GM06990 (cell line): Measurements from ENCODE around the gene GRAMD2A.

ENCODE experiments used
- DNase-seq: peaks from one replicate; pipeline ENCODE4 v3.0.0-alpha.2; 2011; ENCODE audit not compliant: insufficient read length; ENCODE audit errors: extremely low read depth
- H3K27me3 ChIP-seq: replicated peaks from 2 replicates; pipeline ENCODE4 v1.6.0; 2011; ENCODE audit warnings: low read length; ENCODE audit not compliant: control insufficient read depth, insufficient read depth
- H3K36me3 ChIP-seq: 2 replicates; pipeline ENCODE4 v1.5.1; 2011; ENCODE audit warnings: low read length; ENCODE audit not compliant: control insufficient read depth, insufficient read depth
- H3K4me3 ChIP-seq: replicated peaks from 2 replicates; pipeline ENCODE4 v1.5.1; 2011; ENCODE audit warnings: low read depth, mild to moderate bottlenecking, control low read depth, low read length
- TF ChIP-seq, protein P1 (sequence below): IDR thresholded peaks from 2 replicates; pipeline ENCODE4 v1.5.1; 2011; ENCODE audit warnings: low read length, control low read depth, mild to moderate bottlenecking, inconsistent platforms; ENCODE audit not compliant: insufficient read depth, poor library complexity, severe bottlenecking

GRAMD2A gene

DNA sequence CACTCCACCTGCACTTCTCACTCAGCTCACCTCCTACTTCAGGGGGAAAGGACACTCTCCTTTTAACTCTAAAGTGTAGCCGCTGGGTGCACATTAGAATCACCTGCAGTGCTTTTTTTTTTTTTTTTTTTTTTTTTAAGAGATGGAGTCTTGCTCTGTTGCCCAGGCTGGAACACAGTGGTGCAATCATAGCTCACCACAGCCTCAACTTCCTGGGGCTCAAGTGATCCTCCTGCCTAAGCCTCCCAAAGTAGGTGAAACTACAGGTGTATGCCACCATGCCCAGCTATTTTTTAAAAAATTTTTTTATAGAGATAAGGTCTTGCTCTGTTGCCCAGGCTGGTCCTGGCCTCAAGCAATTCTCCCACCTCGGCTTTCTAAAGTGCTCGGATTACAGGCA lies 20.8 kb downstream of the GRAMD2A start:
- H3K27me3 ChIP-seq, result no peaks in the 10 kb centered on the region; the same call in none of the 2 replicates
- H3K4me3 ChIP-seq, result no peak overlapping the region
- TF ChIP-seq, protein P1, sequence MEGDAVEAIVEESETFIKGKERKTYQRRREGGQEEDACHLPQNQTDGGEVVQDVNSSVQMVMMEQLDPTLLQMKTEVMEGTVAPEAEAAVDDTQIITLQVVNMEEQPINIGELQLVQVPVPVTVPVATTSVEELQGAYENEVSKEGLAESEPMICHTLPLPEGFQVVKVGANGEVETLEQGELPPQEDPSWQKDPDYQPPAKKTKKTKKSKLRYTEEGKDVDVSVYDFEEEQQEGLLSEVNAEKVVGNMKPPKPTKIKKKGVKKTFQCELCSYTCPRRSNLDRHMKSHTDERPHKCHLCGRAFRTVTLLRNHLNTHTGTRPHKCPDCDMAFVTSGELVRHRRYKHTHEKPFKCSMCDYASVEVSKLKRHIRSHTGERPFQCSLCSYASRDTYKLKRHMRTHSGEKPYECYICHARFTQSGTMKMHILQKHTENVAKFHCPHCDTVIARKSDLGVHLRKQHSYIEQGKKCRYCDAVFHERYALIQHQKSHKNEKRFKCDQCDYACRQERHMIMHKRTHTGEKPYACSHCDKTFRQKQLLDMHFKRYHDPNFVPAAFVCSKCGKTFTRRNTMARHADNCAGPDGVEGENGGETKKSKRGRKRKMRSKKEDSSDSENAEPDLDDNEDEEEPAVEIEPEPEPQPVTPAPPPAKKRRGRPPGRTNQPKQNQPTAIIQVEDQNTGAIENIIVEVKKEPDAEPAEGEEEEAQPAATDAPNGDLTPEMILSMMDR, result no peak
- no peaks in the 10 kb centered on the region for H3K36me3 ChIP-seq
- no peak for DNase-seq

- H3K36me3 ChIP-seq, result no peaks in the 10 kb centered on the region
- no peak for DNase-seq
- H3K4me3 ChIP-seq, result no peak overlapping the region
- H3K27me3 ChIP-seq, result no peaks in the 10 kb centered on the region; the same call in 1 of the 2 replicates
- TF ChIP-seq, protein P1, result no peak
These were observed 21.4 kb downstream of the GRAMD2A start for GRCh38 chr15:72176159-72176558.

- TF ChIP-seq, protein P1, result no peak
- H3K4me3 ChIP-seq, result no peak overlapping the region
- H3K27me3 ChIP-seq, result no peaks in the 10 kb centered on the region; the same call in 1 of the 2 replicates
- DNase-seq, result no peak
- H3K36me3 ChIP-seq, result no peaks in the 10 kb centered on the region
These were observed 22.2 kb downstream of the GRAMD2A start for GRCh38 chr15:72175186-72176044.

- no peak for DNase-seq
- no peaks in the 10 kb centered on the region for H3K36me3 ChIP-seq
- H3K4me3 ChIP-seq, result no peak overlapping the region
- TF ChIP-seq, protein P1, result no peak
- H3K27me3 ChIP-seq, result no peaks in the 10 kb centered on the region; the same call in 1 of the 2 replicates
These were observed 22.9 kb downstream of the GRAMD2A start for GRCh38 chr15:72174551-72175165.

DNA sequence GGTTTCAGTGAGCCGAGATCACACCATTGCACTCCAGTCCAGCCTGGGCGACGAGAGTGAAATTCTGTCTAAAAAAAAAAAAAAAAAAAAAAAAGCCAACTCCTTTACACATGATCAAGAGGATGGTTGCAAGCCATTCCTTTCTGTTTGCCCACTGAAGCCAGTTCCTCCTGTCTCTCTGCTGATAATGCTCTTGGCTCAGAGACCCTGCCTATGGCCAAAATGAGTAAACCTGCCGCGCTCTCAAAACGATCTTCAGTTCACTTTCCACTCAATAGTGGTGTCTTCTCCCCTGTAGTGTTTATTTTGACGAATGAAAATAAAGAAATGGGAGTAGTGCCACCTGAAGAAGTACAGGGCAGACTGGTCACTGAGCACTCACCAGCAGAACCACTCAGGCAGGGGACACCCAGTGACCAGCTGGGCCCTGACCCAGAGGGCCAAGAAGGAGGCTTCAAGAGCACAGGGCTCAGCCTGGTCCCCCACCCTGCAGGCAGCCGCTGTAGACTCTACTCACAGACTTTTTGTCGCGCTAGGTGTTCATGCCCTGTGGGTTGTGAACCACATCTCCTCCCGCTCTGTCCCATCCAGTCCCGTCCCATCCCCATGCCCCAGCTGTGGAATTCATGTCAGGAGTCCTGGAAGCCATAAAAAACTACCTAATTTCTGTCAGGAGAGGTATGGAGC lies 23.6 kb downstream of the GRAMD2A start:
- H3K27me3 ChIP-seq, result no peaks in the 10 kb centered on the region; the same call in 1 of the 2 replicates
- TF ChIP-seq, protein P1, result no peak
- H3K36me3 ChIP-seq, result no peaks in the 10 kb centered on the region
- DNase-seq, result no peak
- no peak overlapping the region for H3K4me3 ChIP-seq
